GM12878 (cell line): Measurements from ENCODE around the gene PCGF1. TPM values are rescaled to one million over a fixed set of nuclear protein-coding genes. Genes with fewer than 3 reads are reported as not detected.

Experiments used
- ATAC-seq: fragments of 200-7000 bp; cut with Tn5 transposase; 3 replicates; pipeline ENCODE4 v1.9.1; 2020; ENCODE audit warnings: mild to moderate bottlenecking, moderate library complexity
- BruUV-seq: library from RNA; stranded (reverse); fragments of 400-500 nt; replicated peaks from 2 replicates; lab custom pipeline; 2021; lab: Mats Ljungman, UMichigan
- CTCF ChIA-PET: fragments of 300-600 bp; sonication (Branson Sonifier 250); formaldehyde crosslinking; extraction: SDS; loops from one replicate; lab custom pipeline; 2021; ENCODE audit warnings: inconsistent platforms; lab: Yijun Ruan, JAX
- POLR2A ChIA-PET: fragments of 350-600 bp; formaldehyde crosslinking; extraction: SDS; loops from one replicate; lab custom pipeline; 2021; ENCODE audit warnings: inconsistent platforms; lab: Charles Lee
- RAD21 ChIA-PET: fragments of 300-600 bp; sonication (Branson Sonifier 250); formaldehyde crosslinking; loops from one replicate; lab custom pipeline; 2023; ENCODE audit warnings: antibody characterized with exemption; ENCODE audit not compliant: unreplicated experiment; lab: Charles Lee
- SMC1A ChIA-PET: fragments of 300-600 bp; sonication (Branson Sonifier 250); formaldehyde crosslinking; loops from one replicate; lab custom pipeline; 2023; ENCODE audit not compliant: unreplicated experiment, uncharacterized antibody; lab: Charles Lee
- DNase-seq: peaks from one replicate; pipeline ENCODE4 v3.0.0-alpha.2; 2011; ENCODE audit warnings: low read depth, low spot score
- FAIRE-seq: peaks from 3 replicates; lab custom pipeline; 2011; peaks lifted over from hg19 to GRCh38; lab: Jason Lieb, UNC
- H2AFZ ChIP-seq: 2 replicates; pipeline ENCODE4 v1.6.0; 2011; ENCODE audit warnings: low read depth, low read length, control low read depth; ENCODE audit not compliant: control insufficient read depth
- H3K27ac ChIP-seq: 2 replicates; pipeline ENCODE4 v1.5.1; 2011; ENCODE audit warnings: control low read depth; ENCODE audit not compliant: control insufficient read depth, insufficient read depth
- H3K27me3 ChIP-seq, 2 experiments: replicated peaks in 1 of 2; 2 replicates each; pipeline versions ENCODE4 v1.6.0 to v1.6.1; 2011; ENCODE audit warnings: low read length in 1 of 2; ENCODE audit not compliant: control insufficient read depth in 2 of 2, insufficient read depth in 2 of 2
- H3K36me3 ChIP-seq, 2 experiments: 2 replicates each; pipeline ENCODE4 v1.5.1; 2011; ENCODE audit warnings: low read length in 1 of 2; ENCODE audit not compliant: control insufficient read depth in 2 of 2, insufficient read depth in 2 of 2
- H3K4me1 ChIP-seq: 2 replicates; pipeline ENCODE4 v1.6.1; 2011; ENCODE audit warnings: mild to moderate bottlenecking, low read length, moderate library complexity, mixed read lengths; ENCODE audit not compliant: control insufficient read depth, insufficient read depth
- H3K4me2 ChIP-seq: 2 replicates; pipeline ENCODE4 v1.6.0; 2011; ENCODE audit warnings: control low read depth; ENCODE audit not compliant: control insufficient read depth, insufficient read depth
- H3K4me3 ChIP-seq: fragments of 200-600 bp; sonication (generic); 2 replicates; pipeline ENCODE4 v1.5.1; 2016
- H3K79me2 ChIP-seq: 2 replicates; pipeline ENCODE4 v1.6.0; 2011; ENCODE audit warnings: low read length; ENCODE audit not compliant: control insufficient read depth, insufficient read depth
- H3K9ac ChIP-seq: 2 replicates; pipeline ENCODE4 v1.8.0; 2011; ENCODE audit warnings: low read length, control low read depth, mixed read lengths; ENCODE audit not compliant: control insufficient read depth, insufficient read depth
- H3K9me3 ChIP-seq: replicated peaks from 3 replicates; pipeline ENCODE4 v1.5.1; 2011; ENCODE audit warnings: mild to moderate bottlenecking, low read length; ENCODE audit not compliant: control insufficient read depth, insufficient read depth
- H4K20me1 ChIP-seq: 2 replicates; pipeline ENCODE4 v1.6.0; 2011; ENCODE audit not compliant: control insufficient read depth, insufficient read depth
- DPF2 ChIP-seq: fragments of 450-650 bp; IDR thresholded peaks from 2 replicates; pipeline ENCODE4 v1.6.1; 2017; ENCODE audit warnings: mild to moderate bottlenecking
- HCFC1 ChIP-seq: fragments of 150-350 bp; IDR thresholded peaks from 2 replicates; pipeline ENCODE4 v1.6.1; 2014; ENCODE audit warnings: low read length
- MTA2 ChIP-seq: fragments of 450-650 bp; IDR thresholded peaks from 2 replicates; pipeline ENCODE4 v1.6.1; 2016; ENCODE audit warnings: low read depth, mild to moderate bottlenecking, moderate library complexity
- WGBS: methylation state at CpG from one replicate; pipeline ENCODE4 v1.1.6; 2016; ENCODE audit warnings: low lambda C conversion rate; ENCODE audit not compliant: insufficient replicate concordance, insufficient coverage; ENCODE audit errors: missing lambda C conversion rate; 5-methylcytosine and 5-hydroxymethylcytosine counted together
- in situ Hi-C: fragments of 300-500 bp; cut with MboI; formaldehyde crosslinking; loops from 9 replicates; pipeline ENCODE4 v1.14.3; 2018; ENCODE audit warnings: mixed read lengths
- intact Hi-C: fragments of 100-400 bp; cut with micrococcal nuclease; formaldehyde crosslinking; loops from one replicate; pipeline ENCODE4 v1.14.2; 2022; ENCODE audit not compliant: unreplicated experiment
- polyA plus RNA-seq, 11 experiments: library from polyadenylated mRNA; depleted of rRNA in 4 of 11; unstranded in 6 of 11; stranded (reverse) in 5 of 11; fragments of >200 nt; fragmentation: Nextera tagmentation in 4 of 11; fragmentation: Illumina TruSeq in 1 of 11; extraction: Ambion mirVana in 4 of 11; extraction: Trizol in 1 of 11; gene quantifications; 1 replicate in 1 of 11; 2 replicates in 10 of 11; pipeline versions ENCODE4 v1.2.1 to v1.2.3, GENCODE V29; 2011 to 2016; ENCODE audit warnings: inconsistent platforms in 2 of 11, missing spikeins in 2 of 11, low read depth in 1 of 11
- total RNA-seq, 4 experiments: library from RNA; depleted of rRNA in 3 of 4; stranded (reverse); fragments of >200 nt in 3 of 4; fragmentation: Illumina TruSeq in 1 of 4; extraction: Trizol in 1 of 4; gene quantifications; 2 replicates each; pipeline versions ENCODE4 v1.2.1 to v1.2.3, GENCODE V29; 2013 to 2021
- TF ChIP-seq, protein P1 (sequence below): fragments of 450-650 bp; IDR thresholded peaks from 2 replicates; pipeline ENCODE4 v1.6.1; 2016; ENCODE audit warnings: mild to moderate bottlenecking

Gene PCGF1
- total and polyA plus RNA-seq, 10 of the 15 experiments (the other 5 are each of a cell fraction or from before 2014, with no cell fraction given): 23.1 to 50.8 (median 27.4) TPM

DNA sequence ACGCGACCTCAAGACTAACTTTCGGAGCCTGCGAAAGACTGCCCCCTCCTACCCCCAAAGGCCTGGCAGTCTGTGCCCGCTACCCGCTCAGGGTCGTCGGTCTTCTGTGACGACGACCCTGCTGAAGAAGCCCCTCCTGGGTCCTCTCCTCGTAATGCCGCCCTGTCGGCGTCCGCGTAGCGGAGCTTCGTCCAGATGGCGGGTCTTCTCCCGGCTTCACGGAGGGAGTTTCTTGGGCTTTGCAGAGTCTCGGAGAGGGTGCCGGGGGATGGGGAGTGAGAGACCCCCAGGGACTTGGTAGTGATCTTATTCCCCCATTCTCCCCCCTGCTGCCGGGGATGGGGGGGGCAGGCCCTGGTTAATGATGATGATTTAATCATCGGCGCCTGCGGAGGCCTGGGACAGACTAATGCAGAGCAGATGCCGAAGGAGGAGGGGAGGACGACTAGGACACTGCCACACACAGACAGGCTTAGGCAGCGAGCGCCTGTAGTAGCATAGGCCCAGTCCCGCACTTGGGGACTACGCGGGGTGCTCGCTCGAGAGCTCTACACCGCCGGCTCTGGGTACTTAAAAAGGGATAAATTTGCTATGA lies 528 bp upstream of the PCGF1 start:
- ATAC-seq (peak; percentile 53), FAIRE-seq (no peak), DNase-seq (no peak)
- Histone ChIP-seq H3K36me3 (peaks cover 0 to 7% of the 10 kb centered on the region in 2 experiments; a peak in 1 of 4 replicates), H4K20me1 (no peaks in the 10 kb centered on the region), H3K4me3 (peak overlapping the region; percentile 98), H3K9me3 (no peaks in the 10 kb centered on the region), H3K79me2 (peaks cover 12% of the 10 kb centered on the region), H3K4me1 (peaks cover 22% of the 10 kb centered on the region), H2AFZ (peak overlapping the region; percentile 100), H3K9ac (peak overlapping the region; percentile 93), H3K27ac (peak overlapping the region; percentile 97), H3K4me2 (peak overlapping the region; percentile 95), H3K27me3 (peaks cover 2 to 3% of the 10 kb centered on the region in 2 experiments; a peak in 3 of 4 replicates)
- TF ChIP-seq, protein P1, sequence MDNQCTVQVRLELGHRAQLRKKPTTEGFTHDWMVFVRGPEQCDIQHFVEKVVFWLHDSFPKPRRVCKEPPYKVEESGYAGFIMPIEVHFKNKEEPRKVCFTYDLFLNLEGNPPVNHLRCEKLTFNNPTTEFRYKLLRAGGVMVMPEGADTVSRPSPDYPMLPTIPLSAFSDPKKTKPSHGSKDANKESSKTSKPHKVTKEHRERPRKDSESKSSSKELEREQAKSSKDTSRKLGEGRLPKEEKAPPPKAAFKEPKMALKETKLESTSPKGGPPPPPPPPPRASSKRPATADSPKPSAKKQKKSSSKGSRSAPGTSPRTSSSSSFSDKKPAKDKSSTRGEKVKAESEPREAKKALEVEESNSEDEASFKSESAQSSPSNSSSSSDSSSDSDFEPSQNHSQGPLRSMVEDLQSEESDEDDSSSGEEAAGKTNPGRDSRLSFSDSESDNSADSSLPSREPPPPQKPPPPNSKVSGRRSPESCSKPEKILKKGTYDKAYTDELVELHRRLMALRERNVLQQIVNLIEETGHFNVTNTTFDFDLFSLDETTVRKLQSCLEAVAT: peak; percentile 64; the same call in 1 of the 2 replicates
- TF ChIP-seq MTA2: 0 out of 2 replicates have a peak, but pooled peaks have one; percentile 37
- no peak for TF ChIP-seq HCFC1
- TF ChIP-seq DPF2: 0 out of 2 replicates have a peak, but pooled peaks have one; percentile 10
- BruUV-seq: TSS peak; percentile 78
- ChIA-PET SMC1A (interaction anchor here (0.7 to 5.2 kb wide), 4 partner anchors 22 to 78 kb away, joined by 3 to 71 read pairs (median 28); partner anchors contain the start of genes AUP1, DQX1 and HTRA2), CTCF (interaction anchor here (0.6 to 13.9 kb wide), 9 partner anchors 12 to 91 kb away, joined by 3 to 231 read pairs (median 6); partner anchors contain the start of genes AUP1, CCDC142, DQX1 and HTRA2), POLR2A (interaction anchor here (0.9 to 5.8 kb wide), 7 partner anchors 14 to 81 kb away, joined by 3 to 33 read pairs (median 3); partner anchors contain the start of genes AUP1, DQX1, HTRA2 and TTC31), RAD21 (interaction anchor here (0.9 to 5.5 kb wide), 4 partner anchors 23 to 79 kb away, joined by 3 to 61 read pairs (median 26); partner anchors contain the start of genes AUP1 and HTRA2)
- in situ Hi-C loops: no loop called here
- WGBS: 16% methylated on average over 38 of the region's 38 CpGs
- intact Hi-C loops: loop anchor here (1.0 kb wide), 2 partner anchors 21 to 79 kb away; partner anchors contain the start of genes AUP1 and HTRA2
